H1 (cell line): ENCODE measurements around the gene SH2B3.

Source experiments
- CTCF ChIP-seq, 3 experiments: IDR thresholded peaks; 1 replicate in 2 of 3; 2 replicates in 1 of 3; pipeline versions ENCODE4 v1.5.1 to v1.6.1; 2011; ENCODE audit warnings: low read length in 3 of 3, mild to moderate bottlenecking in 3 of 3, inconsistent platforms in 2 of 3, low read depth in 1 of 3, moderate library complexity in 1 of 3; ENCODE audit not compliant: insufficient read depth in 1 of 3; ENCODE audit errors: control extremely low read depth in 1 of 3
- KDM1A ChIP-seq: fragments of 200-600, 300-600 bp; sonication (generic); IDR thresholded peaks from 2 replicates; pipeline ENCODE4 v1.7.1; 2016; ENCODE audit warnings: mild to moderate bottlenecking, low read length, borderline replicate concordance
- NRF1 ChIP-seq: IDR thresholded peaks from 2 replicates; pipeline ENCODE4 v1.6.1; 2011; ENCODE audit warnings: mild to moderate bottlenecking, low read depth, low read length, improper control_type of control experiment
- POLR2AphosphoS5 ChIP-seq: IDR thresholded peaks from 2 replicates; pipeline ENCODE4 v1.6.1; 2011; ENCODE audit warnings: low read depth, low read length
- RFX5 ChIP-seq: IDR thresholded peaks from 2 replicates; pipeline ENCODE4 v1.6.1; 2011; ENCODE audit warnings: low read depth, low read length, improper control_type of control experiment, borderline replicate concordance
- SIN3A ChIP-seq, 2 experiments: IDR thresholded peaks in 1 of 2; conservative IDR thresholded peaks in 1 of 2; 2 replicates each; pipeline ENCODE4 v1.6.1; 2011 to 2012; ENCODE audit warnings: low read length in 2 of 2, improper control_type of control experiment in 1 of 2, low read depth in 1 of 2, mild to moderate bottlenecking in 1 of 2
- SP1 ChIP-seq: IDR thresholded peaks from 2 replicates; pipeline ENCODE4 v1.6.1; 2011; ENCODE audit warnings: low read depth, low read length
- TCF12 ChIP-seq: IDR thresholded peaks from 2 replicates; pipeline ENCODE4 v1.6.1; 2011; ENCODE audit warnings: low read depth, mild to moderate bottlenecking, low read length
- TF ChIP-seq, protein P1 (sequence below): IDR thresholded peaks from 2 replicates; pipeline ENCODE4 v1.6.1; 2012; ENCODE audit warnings: inconsistent platforms

GRCh38 chr12:111368788-111369495 lies 36.8 kb upstream of the SH2B3 start, which contains the start of gene PHETA1:
- no peak for TF ChIP-seq CTCF (IDR thresholded peaks at IDR 0.05; ENCODE audit: control extremely low read depth in 1 of 3, insufficient read depth in 1 of 3, low read depth in 1 of 3, low read length in 3 of 3)
- TF ChIP-seq KDM1A, result no peak
- TF ChIP-seq RFX5, result no peak
- TF ChIP-seq, protein P1, sequence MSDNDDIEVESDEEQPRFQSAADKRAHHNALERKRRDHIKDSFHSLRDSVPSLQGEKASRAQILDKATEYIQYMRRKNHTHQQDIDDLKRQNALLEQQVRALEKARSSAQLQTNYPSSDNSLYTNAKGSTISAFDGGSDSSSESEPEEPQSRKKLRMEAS, result peak; percentile 81
- no peak for TF ChIP-seq TCF12
- TF ChIP-seq NRF1, result no peak
- peak; percentile 87; the same call in 1 of the 2 replicates for TF ChIP-seq SP1
- TF ChIP-seq POLR2AphosphoS5, result 0 out of 2 replicates have a peak, but pooled peaks have one; percentile 23
- TF ChIP-seq SIN3A (conservative IDR thresholded peaks at IDR 0.05 in 1 of 2, IDR thresholded peaks at IDR 0.05 in 1 of 2; ENCODE audit: low read depth in 1 of 2, low read length in 2 of 2), result no peak; a peak in 1 of 4 replicates
